GM18858 (cell line): Measurements from ENCODE around the gene GPR63.

Experiments used
- ATAC-seq: cut with Tn5 transposase; IDR thresholded peaks from one replicate; pipeline ENCODE4 v1.9.1; 2021; ENCODE audit not compliant: unreplicated experiment

Gene GPR63

GRCh38 chr6:96761794-96762193, 75.5 kb downstream of the GPR63 start:
- ATAC-seq: no peak

GRCh38 chr6:96760153-96760687, 77.1 kb downstream of the GPR63 start:
- no peak for ATAC-seq

GRCh38 chr6:96755096-96755495, 82.2 kb downstream of the GPR63 start:
- no peak for ATAC-seq

- ATAC-seq: no peak
Observed at GRCh38 chr6:96749891-96750290, 87.4 kb downstream of the GPR63 start.
